Measurements from ENCODE around the gene ITPKA.

The ITPKA gene

GRCh38 chr15:41501191-41501917, 7.7 kb downstream of the ITPKA start:
- H3K36me3 ChIP-seq (ENCODE audit: insufficient read depth, low read length) = no peaks in the 10 kb centered on the region
- H3K4me3 ChIP-seq (ENCODE audit: low read depth in 1 of 2, low read length in 2 of 2) = no peak overlapping the region
- H4K20me1 ChIP-seq (ENCODE audit: insufficient read depth, low read length) = no peaks in the 10 kb centered on the region
- no peaks in the 10 kb centered on the region for H3K79me2 ChIP-seq (ENCODE audit: insufficient read depth, low read length)
- H3K4me1 ChIP-seq (ENCODE audit: insufficient read depth, low read length) = no peaks in the 10 kb centered on the region
- H3K9ac ChIP-seq (ENCODE audit: low read depth, low read length) = no peak overlapping the region
- TF ChIP-seq EZH2 (IDR thresholded peaks at IDR 0.05; ENCODE audit: borderline replicate concordance, low read depth, low read length, severe bottlenecking) (no peak), CTCF (IDR thresholded peaks at IDR 0.05; ENCODE audit: borderline replicate concordance, extremely low read depth, low read length, poor library complexity, severe bottlenecking) (no peak)
- H2AFZ ChIP-seq (ENCODE audit: low read depth, low read length) = no peak overlapping the region
- ATAC-seq (ENCODE audit: insufficient read depth, low read depth) (no peak), DNase-seq (no peak)
- H3K27ac ChIP-seq (ENCODE audit: low read length) = no peak overlapping the region
- no peaks in the 10 kb centered on the region for H3K27me3 ChIP-seq (ENCODE audit: insufficient read depth, low read length, poor library complexity)
- H3K4me2 ChIP-seq (ENCODE audit: insufficient read depth, low read length) = no peak overlapping the region
- no peaks in the 10 kb centered on the region for H3K9me3 ChIP-seq (ENCODE audit: insufficient read depth, low read length, severe bottlenecking)

DNA sequence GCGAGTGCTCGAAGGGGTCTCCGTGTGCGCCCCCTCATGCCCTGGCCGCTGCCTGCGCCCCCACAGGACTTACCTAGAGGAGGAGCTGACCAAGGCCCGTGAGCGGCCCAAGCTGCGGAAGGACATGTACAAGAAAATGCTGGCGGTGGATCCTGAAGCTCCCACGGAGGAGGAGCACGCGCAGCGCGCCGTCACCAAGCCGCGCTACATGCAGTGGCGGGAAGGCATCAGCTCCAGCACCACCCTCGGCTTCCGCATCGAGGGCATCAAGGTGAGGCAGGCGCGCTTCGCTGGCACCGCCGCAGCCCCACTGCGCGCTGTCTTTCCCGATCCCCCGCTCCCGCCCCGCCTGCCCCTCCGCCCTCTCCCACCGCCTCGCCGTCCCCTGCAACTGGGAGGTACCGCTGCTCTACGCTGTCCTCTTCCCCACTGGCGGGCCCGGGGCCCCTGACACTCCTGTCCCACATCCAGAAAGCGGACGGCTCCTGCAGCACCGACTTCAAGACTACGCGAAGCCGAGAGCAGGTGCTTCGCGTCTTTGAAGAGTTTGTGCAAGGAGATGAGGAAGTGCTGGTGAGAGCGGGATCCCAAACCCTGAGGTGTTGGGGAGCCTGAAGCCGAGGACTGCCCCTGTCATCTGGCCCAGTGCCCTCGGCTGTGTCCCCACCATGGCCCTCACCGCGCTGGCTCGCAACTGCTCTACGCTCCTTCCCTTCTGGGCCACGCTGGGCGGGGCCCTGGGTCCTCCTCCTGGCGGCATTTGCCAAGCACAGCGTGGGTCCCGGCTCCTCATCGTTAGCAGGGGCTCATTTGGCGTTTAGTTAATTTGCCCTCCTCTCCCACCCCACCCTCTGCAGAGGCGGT, 8.5 kb downstream of the ITPKA start:
- H3K79me2 ChIP-seq (ENCODE audit: insufficient read depth, low read length) = no peaks in the 10 kb centered on the region
- no peaks in the 10 kb centered on the region for H3K9me3 ChIP-seq (ENCODE audit: insufficient read depth, low read length, severe bottlenecking)
- TF ChIP-seq CTCF (IDR thresholded peaks at IDR 0.05; ENCODE audit: borderline replicate concordance, extremely low read depth, low read length, poor library complexity, severe bottlenecking) = no peak
- no peak for TF ChIP-seq EZH2 (IDR thresholded peaks at IDR 0.05; ENCODE audit: borderline replicate concordance, low read depth, low read length, severe bottlenecking)
- H3K36me3 ChIP-seq (ENCODE audit: insufficient read depth, low read length) = no peaks in the 10 kb centered on the region
- H3K9ac ChIP-seq (ENCODE audit: low read depth, low read length) = no peak overlapping the region
- no peak overlapping the region for H3K27ac ChIP-seq (ENCODE audit: low read length)
- H2AFZ ChIP-seq (ENCODE audit: low read depth, low read length) = no peak overlapping the region
- no peak overlapping the region for H3K4me2 ChIP-seq (ENCODE audit: insufficient read depth, low read length)
- no peak for DNase-seq
- no peak for ATAC-seq (ENCODE audit: insufficient read depth, low read depth)
- no peak overlapping the region for H3K4me3 ChIP-seq (ENCODE audit: low read depth in 1 of 2, low read length in 2 of 2)
- H3K4me1 ChIP-seq (ENCODE audit: insufficient read depth, low read length) = no peaks in the 10 kb centered on the region
- H3K27me3 ChIP-seq (ENCODE audit: insufficient read depth, low read length, poor library complexity) = no peaks in the 10 kb centered on the region
- H4K20me1 ChIP-seq (ENCODE audit: insufficient read depth, low read length) = no peaks in the 10 kb centered on the region

GRCh38 chr15:41502795-41503668, 9.4 kb downstream of the ITPKA start:
- Histone ChIP-seq H3K27me3 (ENCODE audit: insufficient read depth, low read length, poor library complexity) (no peaks in the 10 kb centered on the region), H3K4me1 (ENCODE audit: insufficient read depth, low read length) (no peaks in the 10 kb centered on the region), H2AFZ (ENCODE audit: low read depth, low read length) (no peak overlapping the region), H3K9ac (ENCODE audit: low read depth, low read length) (no peak overlapping the region), H3K79me2 (ENCODE audit: insufficient read depth, low read length) (no peaks in the 10 kb centered on the region), H3K36me3 (ENCODE audit: insufficient read depth, low read length) (no peaks in the 10 kb centered on the region), H3K9me3 (ENCODE audit: insufficient read depth, low read length, severe bottlenecking) (no peaks in the 10 kb centered on the region), H3K4me3 (ENCODE audit: low read depth in 1 of 2, low read length in 2 of 2) (no peak overlapping the region), H3K4me2 (ENCODE audit: insufficient read depth, low read length) (no peak overlapping the region), H3K27ac (ENCODE audit: low read length) (no peak overlapping the region), H4K20me1 (ENCODE audit: insufficient read depth, low read length) (no peaks in the 10 kb centered on the region)
- ATAC-seq (ENCODE audit: insufficient read depth, low read depth) (no peak), DNase-seq (no peak)
- no peak for TF ChIP-seq CTCF (IDR thresholded peaks at IDR 0.05; ENCODE audit: borderline replicate concordance, extremely low read depth, low read length, poor library complexity, severe bottlenecking)
- TF ChIP-seq EZH2 (IDR thresholded peaks at IDR 0.05; ENCODE audit: borderline replicate concordance, low read depth, low read length, severe bottlenecking) = no peak
